HL-60 (cell line): ENCODE data around the gene SLC17A5.

Experiments
- DNase-seq, 2 experiments: peaks; one replicate each; pipeline ENCODE4 v3.0.0-alpha.2; 2010 to 2020; ENCODE audit warnings: low read depth in 1 of 2, low spot score in 1 of 2
- H3K27ac ChIP-seq: fragments of 250-450 bp; sonication (Bioruptor Pico); replicated peaks from 2 replicates; pipeline ENCODE4 v1.5.1; 2020; ENCODE audit warnings: mild to moderate bottlenecking, moderate library complexity
- H3K27me3 ChIP-seq: fragments of 250-450 bp; sonication (Bioruptor Pico); 2 replicates; pipeline ENCODE4 v1.5.1; 2021; ENCODE audit warnings: mild to moderate bottlenecking, moderate library complexity; ENCODE audit not compliant: insufficient read depth, poor library complexity, severe bottlenecking
- H3K4me3 ChIP-seq: replicated peaks from 2 replicates; pipeline ENCODE4 v1.5.1; 2011; ENCODE audit warnings: mild to moderate bottlenecking, control low read depth, low read length; ENCODE audit not compliant: insufficient read depth
- CTCF ChIP-seq: IDR thresholded peaks from one replicate; pipeline ENCODE4 v1.5.1; 2011; ENCODE audit warnings: low read length, control low read depth, inconsistent platforms; ENCODE audit not compliant: insufficient read depth
- GABPA ChIP-seq: IDR thresholded peaks from 2 replicates; pipeline ENCODE4 v1.6.1; 2012; ENCODE audit warnings: low read depth
- POLR2AphosphoS5 ChIP-seq: IDR thresholded peaks from 2 replicates; pipeline ENCODE4 v1.6.1; 2012; ENCODE audit warnings: low read depth
- REST ChIP-seq: IDR thresholded peaks from 2 replicates; pipeline ENCODE4 v1.6.1; 2012; ENCODE audit warnings: low read depth; ENCODE audit not compliant: insufficient replicate concordance
- SPI1 ChIP-seq: IDR thresholded peaks from 2 replicates; pipeline ENCODE4 v1.6.1; 2012; ENCODE audit warnings: low read depth, mild to moderate bottlenecking, borderline replicate concordance

Gene SLC17A5

GRCh38 chr6:73614802-73615201, 39.0 kb downstream of the SLC17A5 start:
- H3K27me3 ChIP-seq: no peaks in the 10 kb centered on the region
- H3K27ac ChIP-seq: no peak overlapping the region
- no peak for DNase-seq
- TF ChIP-seq CTCF: no peak
- H3K4me3 ChIP-seq: no peak overlapping the region

GRCh38 chr6:73613806-73614536, 39.8 kb downstream of the SLC17A5 start:
- H3K27ac ChIP-seq: no peak overlapping the region
- no peak for DNase-seq
- H3K27me3 ChIP-seq: no peaks in the 10 kb centered on the region
- H3K4me3 ChIP-seq: no peak overlapping the region
- TF ChIP-seq SPI1: no peak
- no peak for TF ChIP-seq POLR2AphosphoS5
- TF ChIP-seq REST: no peak
- no peak for TF ChIP-seq CTCF
- TF ChIP-seq GABPA: no peak

- H3K4me3 ChIP-seq: no peak overlapping the region
- TF ChIP-seq SPI1: no peak
- no peaks in the 10 kb centered on the region for H3K27me3 ChIP-seq
- no peak for DNase-seq
- no peak overlapping the region for H3K27ac ChIP-seq
Measured at GRCh38 chr6:73612611-73613010, 41.2 kb downstream of the SLC17A5 start.

- Histone ChIP-seq H3K4me3 (no peak overlapping the region), H3K27me3 (no peaks in the 10 kb centered on the region), H3K27ac (no peak overlapping the region)
- DNase-seq: no peak
- TF ChIP-seq REST (no peak), CTCF (peak; percentile 30)
Measured at GRCh38 chr6:73610444-73611275, 43.1 kb downstream of the SLC17A5 start.
